ENCODE data around the gene CADM2.

GRCh38 chr3:85697156-85697555 is 738.4 kb downstream of the CADM2 start:
- TF ChIP-seq CTCF (IDR thresholded peaks at IDR 0.05) (no peak), POLR2A (IDR thresholded peaks at IDR 0.05) (no peak)

All from prostate gland (tissue), 2 donors.